ENCODE results near the gene ATAD2B. TPM values are rescaled to one million over a fixed set of nuclear protein-coding genes. Genes with fewer than 3 reads are reported as not detected.
A peak's percentile ranks its signal among the peaks of the same experiment; 100 is the strongest.

The ATAD2B gene
- total RNA-seq, 1 donor from 2014 or later: 24.0 TPM

- no peak for ATAC-seq
- Histone ChIP-seq H3K9me3 (no peaks in the 10 kb centered on the region), H3K4me3 (no peak overlapping the region), H3K27me3 (no peaks in the 10 kb centered on the region), H3K27ac (no peak overlapping the region), H3K36me3 (no peaks in the 10 kb centered on the region), H3K4me1 (no peaks in the 10 kb centered on the region)
- TF ChIP-seq, protein P1, sequence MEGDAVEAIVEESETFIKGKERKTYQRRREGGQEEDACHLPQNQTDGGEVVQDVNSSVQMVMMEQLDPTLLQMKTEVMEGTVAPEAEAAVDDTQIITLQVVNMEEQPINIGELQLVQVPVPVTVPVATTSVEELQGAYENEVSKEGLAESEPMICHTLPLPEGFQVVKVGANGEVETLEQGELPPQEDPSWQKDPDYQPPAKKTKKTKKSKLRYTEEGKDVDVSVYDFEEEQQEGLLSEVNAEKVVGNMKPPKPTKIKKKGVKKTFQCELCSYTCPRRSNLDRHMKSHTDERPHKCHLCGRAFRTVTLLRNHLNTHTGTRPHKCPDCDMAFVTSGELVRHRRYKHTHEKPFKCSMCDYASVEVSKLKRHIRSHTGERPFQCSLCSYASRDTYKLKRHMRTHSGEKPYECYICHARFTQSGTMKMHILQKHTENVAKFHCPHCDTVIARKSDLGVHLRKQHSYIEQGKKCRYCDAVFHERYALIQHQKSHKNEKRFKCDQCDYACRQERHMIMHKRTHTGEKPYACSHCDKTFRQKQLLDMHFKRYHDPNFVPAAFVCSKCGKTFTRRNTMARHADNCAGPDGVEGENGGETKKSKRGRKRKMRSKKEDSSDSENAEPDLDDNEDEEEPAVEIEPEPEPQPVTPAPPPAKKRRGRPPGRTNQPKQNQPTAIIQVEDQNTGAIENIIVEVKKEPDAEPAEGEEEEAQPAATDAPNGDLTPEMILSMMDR (IDR thresholded peaks at IDR 0.05): no peak
- DNase-seq: no peak
- intact Hi-C loops (cut with DNase I): no loop called here
Observed at GRCh38 chr2:23835423-23835822, 91.5 kb downstream of the ATAD2B start.

DNA sequence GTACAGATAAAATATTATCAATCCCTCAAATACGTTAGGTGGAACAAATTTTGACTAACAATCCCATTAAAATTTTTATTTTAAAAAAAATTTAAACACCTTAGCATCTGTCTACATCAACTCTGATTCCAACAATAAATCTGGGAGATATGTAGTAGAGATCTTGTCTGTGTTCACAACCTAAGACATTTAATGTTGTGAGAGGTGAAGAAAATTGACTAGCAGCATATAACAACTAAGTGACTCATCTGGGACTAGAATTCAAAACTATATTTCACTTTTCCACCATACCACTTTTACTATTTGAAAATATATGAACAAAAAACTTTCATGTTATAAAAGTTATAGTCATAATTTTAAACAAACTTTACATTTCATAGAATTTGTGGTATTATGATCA lies 97.9 kb downstream of the ATAD2B start:
- Histone ChIP-seq H3K36me3 (peaks cover 6% of the 10 kb centered on the region), H3K27me3 (no peaks in the 10 kb centered on the region), H3K27ac (no peak overlapping the region), H3K4me1 (no peaks in the 10 kb centered on the region), H3K9me3 (no peaks in the 10 kb centered on the region), H3K4me3 (no peak overlapping the region)
- no peak for ATAC-seq
- intact Hi-C loops (cut with DNase I): no loop called here
- DNase-seq: no peak
- TF ChIP-seq, protein P1 (IDR thresholded peaks at IDR 0.05): no peak

DNA sequence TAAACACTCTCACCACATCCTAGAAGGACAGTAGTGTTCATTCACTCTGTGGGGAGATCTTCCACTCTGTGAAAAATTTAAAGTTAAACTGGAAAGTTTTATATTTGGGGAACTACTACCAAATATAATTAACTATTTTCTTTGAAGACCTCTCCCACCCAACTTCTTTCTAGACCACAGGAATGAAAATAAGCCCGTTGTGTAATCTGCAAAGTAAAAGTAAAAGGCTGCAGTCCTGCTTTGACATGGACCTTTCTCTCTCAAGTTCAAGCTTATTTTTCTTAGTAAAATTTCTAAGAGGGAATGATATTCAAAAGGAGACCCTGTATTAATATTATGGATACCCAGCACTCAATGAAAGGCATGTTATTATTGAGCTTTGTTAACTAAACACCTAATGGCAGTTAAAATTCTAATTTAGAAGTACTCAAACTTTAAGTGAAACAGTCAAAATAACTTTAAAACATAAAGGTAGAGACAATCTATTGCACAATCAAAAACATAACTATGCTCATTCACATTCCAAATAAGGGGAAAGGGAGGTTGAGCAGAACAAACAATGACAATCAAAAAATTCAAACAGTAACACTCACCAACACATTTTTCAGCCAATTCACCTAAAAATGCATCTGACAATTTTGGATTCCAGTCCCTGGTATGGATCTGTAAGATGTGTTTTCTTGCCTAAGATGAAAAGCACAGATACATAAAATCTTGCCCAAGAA lies 98.5 kb downstream of the ATAD2B start:
- ATAC-seq (no peak), DNase-seq (no peak)
- peaks cover 7% of the 10 kb centered on the region for H3K36me3 ChIP-seq
- no peaks in the 10 kb centered on the region for H3K4me1 ChIP-seq
- no peaks in the 10 kb centered on the region for H3K27me3 ChIP-seq
- no peaks in the 10 kb centered on the region for H3K9me3 ChIP-seq
- intact Hi-C loops (cut with DNase I): no loop called here
- no peak overlapping the region for H3K27ac ChIP-seq
- no peak overlapping the region for H3K4me3 ChIP-seq
- TF ChIP-seq, protein P1 (IDR thresholded peaks at IDR 0.05): no peak

DNA sequence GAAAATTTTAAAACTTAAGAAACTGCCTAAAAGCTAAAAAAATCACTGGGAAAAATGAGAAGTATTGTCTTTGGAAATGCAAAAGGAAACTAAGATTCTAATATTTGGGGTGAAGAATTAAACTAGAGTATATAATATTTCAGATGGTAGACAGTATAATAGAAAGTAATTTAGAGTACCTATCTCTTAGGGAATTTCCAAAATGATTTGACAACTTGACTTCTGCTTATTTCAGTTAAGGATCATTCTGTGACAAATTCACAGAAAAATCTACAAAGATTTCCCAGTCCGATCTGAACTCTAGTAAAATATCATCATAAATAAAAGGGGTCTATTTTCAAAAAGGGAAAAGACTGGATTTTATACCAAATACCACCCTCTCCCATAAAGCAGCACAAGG lies 99.6 kb downstream of the ATAD2B start:
- H3K36me3 ChIP-seq: peaks cover 18% of the 10 kb centered on the region
- TF ChIP-seq, protein P1 (IDR thresholded peaks at IDR 0.05): no peak
- no peak for DNase-seq
- no peaks in the 10 kb centered on the region for H3K4me1 ChIP-seq
- H3K27me3 ChIP-seq: no peaks in the 10 kb centered on the region
- intact Hi-C loops (cut with DNase I): no loop called here
- no peak for ATAC-seq
- H3K27ac ChIP-seq: no peak overlapping the region
- H3K9me3 ChIP-seq: no peaks in the 10 kb centered on the region
- H3K4me3 ChIP-seq: no peak overlapping the region

DNA sequence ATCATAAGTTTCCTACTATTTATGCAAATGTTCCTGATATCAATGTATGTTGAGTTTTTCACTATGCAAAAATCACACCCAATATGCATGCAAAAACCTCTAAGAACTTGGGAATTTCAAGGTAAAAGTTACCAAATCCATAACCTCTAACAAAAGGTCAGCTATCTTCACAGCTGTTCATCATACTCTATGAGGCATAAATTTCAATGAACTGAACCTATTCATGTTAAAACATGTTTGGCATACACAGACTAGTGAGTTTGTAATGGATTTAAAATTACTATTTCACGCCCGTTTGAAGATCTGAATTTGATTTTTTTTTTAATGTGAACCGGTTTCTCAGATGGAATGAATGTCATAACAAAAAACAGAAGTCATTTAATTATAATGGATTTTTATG lies 100.2 kb downstream of the ATAD2B start:
- Histone ChIP-seq H3K27ac (no peak overlapping the region), H3K4me3 (no peak overlapping the region), H3K9me3 (no peaks in the 10 kb centered on the region), H3K4me1 (no peaks in the 10 kb centered on the region), H3K36me3 (peaks cover 23% of the 10 kb centered on the region), H3K27me3 (no peaks in the 10 kb centered on the region)
- DNase-seq: no peak
- ATAC-seq: no peak
- intact Hi-C loops (cut with DNase I): no loop called here
- TF ChIP-seq, protein P1 (IDR thresholded peaks at IDR 0.05): no peak

DNA sequence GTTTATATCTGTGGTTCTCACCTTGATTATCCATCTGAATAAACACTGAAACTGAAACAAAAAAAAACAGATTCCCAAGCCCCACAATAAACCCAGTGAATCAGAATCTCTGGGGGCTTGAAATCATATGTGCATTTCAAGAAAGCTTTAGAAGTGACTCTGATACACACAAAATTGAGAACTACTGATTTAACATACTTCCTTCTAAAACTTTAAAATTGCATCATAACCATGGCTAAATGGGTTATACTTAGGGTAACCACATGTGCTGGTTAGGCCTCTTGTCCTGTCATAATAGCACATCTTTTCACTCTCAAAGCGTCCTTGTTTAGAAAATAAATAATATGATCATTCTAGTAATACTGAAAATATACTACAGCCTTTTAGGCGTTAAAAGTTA lies 100.9 kb downstream of the ATAD2B start:
- H3K27me3 ChIP-seq: no peaks in the 10 kb centered on the region
- no peaks in the 10 kb centered on the region for H3K9me3 ChIP-seq
- ATAC-seq: peak; percentile 28
- intact Hi-C loops (cut with DNase I): no loop called here
- no peak overlapping the region for H3K27ac ChIP-seq
- no peak for DNase-seq
- TF ChIP-seq, protein P1 (IDR thresholded peaks at IDR 0.05): no peak
- H3K4me3 ChIP-seq: no peak overlapping the region
- H3K36me3 ChIP-seq: peaks cover 31% of the 10 kb centered on the region
- H3K4me1 ChIP-seq: no peaks in the 10 kb centered on the region
